HG02970 (cell line): Measurements from ENCODE around the gene ARMC9.
"Not testable (repeated sequence)": the region's sequence is repeated elsewhere in the genome, so short reads cannot be mapped to it uniquely, and the experiment has no call there.

Source experiments
- ATAC-seq: cut with Tn5 transposase; IDR thresholded peaks from one replicate; pipeline ENCODE4 v1.9.1; 2021; ENCODE audit warnings: mild to moderate bottlenecking, moderate library complexity, moderate number of reproducible peaks; ENCODE audit not compliant: unreplicated experiment, low FRiP score

ARMC9 gene

GRCh38 chr2:231182513-231182899, 15.9 kb upstream of the ARMC9 start:
- no peak for ATAC-seq

GRCh38 chr2:231183851-231184250, 14.6 kb upstream of the ARMC9 start:
- ATAC-seq: no peak

- ATAC-seq: no peak
Measured at GRCh38 chr2:231184319-231184718, 14.1 kb upstream of the ARMC9 start.

DNA sequence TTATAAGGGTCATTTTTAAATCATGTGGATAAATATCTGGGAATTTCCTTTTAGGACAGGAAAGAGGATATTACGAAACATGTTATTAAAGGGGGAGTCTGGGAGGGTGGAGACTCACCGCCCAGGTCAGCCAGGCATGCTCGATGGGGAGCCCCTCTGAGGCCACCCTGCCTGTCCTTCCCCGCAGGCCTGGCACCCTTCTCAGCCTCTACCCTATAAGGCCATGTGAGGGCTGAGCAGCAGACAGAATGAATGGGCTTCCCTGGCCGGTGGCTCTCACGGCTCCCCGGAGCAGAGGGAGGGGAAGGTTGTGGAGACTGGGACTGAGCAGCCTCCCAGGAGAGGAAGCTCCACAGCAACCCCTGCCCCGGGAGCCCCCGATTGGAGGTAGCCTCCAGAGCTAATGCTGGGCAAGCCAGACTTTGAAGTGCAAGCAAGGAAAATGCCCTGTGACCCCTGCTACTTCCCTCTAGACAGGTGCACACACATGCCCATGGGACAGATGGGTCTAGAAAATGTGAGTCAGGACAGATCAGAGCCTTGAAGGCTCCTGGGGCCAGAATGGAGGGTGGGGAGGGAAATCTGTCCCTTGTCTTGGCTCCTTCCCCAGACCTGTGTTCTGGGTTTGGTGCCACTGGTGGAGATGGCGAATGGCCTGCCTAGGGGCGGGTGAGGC, 13.2 kb upstream of the ARMC9 start:
- ATAC-seq: no peak

- ATAC-seq: no peak
Measured at GRCh38 chr2:231185886-231186285, 12.5 kb upstream of the ARMC9 start.

DNA sequence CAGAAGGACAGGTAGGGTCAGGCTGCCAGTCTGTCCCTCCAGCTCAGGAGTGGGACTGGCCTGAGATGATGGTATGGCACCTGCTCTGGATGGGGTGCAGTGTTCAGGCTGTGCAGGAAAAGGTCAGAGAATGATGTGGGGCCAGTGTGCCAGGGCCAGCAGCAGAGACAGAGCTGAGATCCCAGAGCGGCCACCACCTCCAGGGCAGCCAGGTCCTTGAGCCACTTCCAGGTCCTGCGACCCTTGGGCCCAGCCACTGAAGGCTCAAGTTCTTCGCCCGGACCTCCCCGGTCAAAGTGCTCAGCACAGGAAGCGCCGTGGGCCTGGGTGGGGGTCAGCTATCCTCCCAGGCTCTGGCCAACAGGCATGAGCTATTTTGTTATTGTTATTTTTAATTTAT, 12.1 kb upstream of the ARMC9 start:
- no peak for ATAC-seq

GRCh38 chr2:231187736-231188505, 10.5 kb upstream of the ARMC9 start:
- no peak for ATAC-seq

GRCh38 chr2:231188506-231189170, 9.8 kb upstream of the ARMC9 start:
- ATAC-seq: no peak

DNA sequence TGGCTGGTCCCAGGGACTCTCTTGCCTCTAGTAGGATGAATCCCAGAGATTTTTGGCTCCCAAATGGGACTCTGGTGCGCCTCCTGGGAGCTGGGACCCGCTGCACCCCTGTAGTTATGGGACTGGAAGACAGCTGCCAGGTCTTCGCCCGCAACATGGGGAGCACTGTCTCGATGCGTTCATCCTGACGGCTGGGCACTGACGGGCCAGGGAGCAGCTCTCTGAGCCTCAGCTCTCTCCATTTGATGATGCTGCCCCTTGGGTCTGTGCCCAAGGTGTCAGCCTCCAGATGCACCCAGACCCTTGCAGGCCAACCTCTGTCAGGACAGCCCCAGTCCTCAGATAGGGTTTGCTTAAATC, 9.3 kb upstream of the ARMC9 start:
- ATAC-seq: no peak

DNA sequence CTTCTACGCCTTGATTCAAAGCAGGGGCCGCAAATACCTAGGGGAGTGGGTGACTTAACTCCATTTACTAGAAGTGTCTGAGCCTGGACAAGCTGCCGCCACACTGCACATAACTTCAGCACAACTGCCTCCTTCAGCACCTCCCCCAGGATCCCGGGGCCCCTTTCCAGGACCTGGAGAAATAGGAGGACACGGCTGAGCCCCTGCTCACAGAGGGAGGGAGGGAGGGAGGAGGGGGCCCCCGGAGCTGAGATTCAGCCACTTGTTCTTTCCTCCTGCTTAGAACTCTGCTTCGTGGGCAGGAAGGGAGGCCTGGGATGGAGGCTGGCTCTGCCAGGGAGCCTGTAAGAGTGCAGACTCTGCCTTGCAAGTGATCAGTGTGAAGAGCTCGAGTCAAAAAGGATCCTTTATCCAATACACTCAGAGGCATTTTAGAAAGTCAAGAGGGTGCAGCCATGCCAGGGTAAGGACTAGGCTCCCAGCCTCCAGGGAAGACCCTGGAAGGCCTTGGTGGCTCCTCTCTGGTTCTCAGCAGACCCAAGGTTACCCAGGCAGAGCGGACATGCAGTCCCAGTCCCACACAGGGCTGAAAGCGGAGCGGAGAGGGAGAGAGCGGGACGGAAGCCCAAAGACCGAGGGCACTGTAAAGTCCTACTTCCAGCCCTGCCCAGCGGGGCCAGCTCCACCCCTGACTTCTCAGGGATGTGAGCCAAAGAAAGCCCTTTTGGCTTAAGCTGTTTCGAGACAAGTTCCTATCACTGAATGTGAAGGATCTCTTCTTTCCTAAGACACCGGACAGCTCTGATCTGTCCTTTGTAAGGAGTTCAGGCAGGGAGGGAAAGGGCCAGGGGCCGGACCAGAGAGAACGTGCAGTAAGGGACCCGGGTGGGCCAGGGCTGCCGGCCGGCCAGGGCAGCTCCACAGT, 8.6 kb upstream of the ARMC9 start:
- ATAC-seq: no peak

DNA sequence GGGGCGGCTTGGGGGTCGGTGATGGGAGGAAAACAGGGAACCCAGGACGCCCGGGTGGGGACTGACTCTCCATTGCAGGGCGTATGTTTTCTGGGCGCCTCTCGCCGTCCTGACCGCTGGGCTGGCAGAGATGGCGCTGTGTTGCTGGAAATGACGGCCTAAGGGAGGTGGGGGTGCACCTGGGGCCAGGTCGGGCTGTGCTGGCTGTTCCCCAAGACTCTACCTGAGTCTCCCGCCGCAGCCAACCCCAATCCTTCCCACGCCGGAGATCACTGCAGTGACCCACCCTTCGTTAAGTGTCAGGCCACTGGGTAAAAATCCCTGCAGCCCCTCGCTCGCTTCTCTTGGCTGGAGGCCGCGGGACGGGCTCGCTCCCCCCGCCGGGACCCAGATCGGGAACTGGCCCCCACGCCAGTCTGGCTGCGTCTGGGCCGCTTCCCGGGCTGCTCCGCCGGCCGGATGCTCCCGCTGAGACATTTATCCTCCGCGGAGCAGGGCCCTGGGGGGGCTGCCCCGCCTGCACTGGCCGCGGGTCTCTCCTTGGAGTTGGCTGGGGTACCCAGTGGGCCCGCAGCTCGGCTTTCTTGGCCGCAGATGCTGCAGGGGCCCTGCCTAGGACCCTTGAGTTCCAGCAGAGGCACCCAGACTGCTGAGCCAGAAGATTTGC, 7.8 kb upstream of the ARMC9 start:
- no peak for ATAC-seq

- no peak for ATAC-seq
Measured at GRCh38 chr2:231191896-231192872, 6.2 kb upstream of the ARMC9 start.

DNA sequence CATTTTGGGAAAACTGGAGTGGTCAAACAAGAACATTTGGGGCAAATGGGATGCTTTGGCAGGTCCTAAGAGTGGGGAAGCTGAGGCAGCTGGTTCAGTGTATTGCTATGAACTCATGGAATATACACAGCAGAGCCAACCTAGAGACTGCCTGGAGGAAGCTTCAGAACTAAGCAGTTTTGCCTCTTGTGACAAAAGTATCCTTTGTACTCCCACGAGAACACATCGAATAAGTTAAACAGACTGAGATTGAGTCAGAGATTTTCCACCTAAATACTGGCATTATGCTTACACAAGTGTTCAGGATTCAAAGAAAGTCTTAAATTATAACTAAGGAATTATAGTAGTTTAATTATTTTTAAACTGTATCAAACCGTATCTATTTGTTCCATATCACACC, 5.2 kb upstream of the ARMC9 start:
- no peak for ATAC-seq

DNA sequence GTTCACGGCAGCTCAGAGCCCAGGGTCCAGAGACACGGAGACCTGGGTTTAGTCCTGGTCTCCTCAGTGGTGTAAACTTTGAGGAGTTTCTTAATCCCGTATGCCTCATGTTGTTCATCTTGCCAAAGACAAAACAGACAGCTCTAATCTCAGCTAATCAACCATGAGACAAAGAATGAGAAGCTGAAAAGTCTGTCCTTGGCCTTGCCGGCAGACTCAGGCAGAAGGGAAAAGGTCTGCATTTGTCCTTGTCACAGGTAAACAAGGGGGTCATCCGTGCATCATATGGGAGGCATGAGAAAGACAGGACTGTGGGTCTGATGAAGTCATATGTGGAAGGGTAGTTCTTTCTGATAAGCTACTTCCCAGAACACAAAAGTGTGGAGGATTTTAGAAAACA, 1.8 kb upstream of the ARMC9 start:
- no peak for ATAC-seq

- not testable (repeated sequence) for ATAC-seq
Measured at GRCh38 chr2:231197196-231197595, 1.2 kb upstream of the ARMC9 start.

GRCh38 chr2:231197706-231198290, 633 bp upstream of the ARMC9 start:
- no peak for ATAC-seq

DNA sequence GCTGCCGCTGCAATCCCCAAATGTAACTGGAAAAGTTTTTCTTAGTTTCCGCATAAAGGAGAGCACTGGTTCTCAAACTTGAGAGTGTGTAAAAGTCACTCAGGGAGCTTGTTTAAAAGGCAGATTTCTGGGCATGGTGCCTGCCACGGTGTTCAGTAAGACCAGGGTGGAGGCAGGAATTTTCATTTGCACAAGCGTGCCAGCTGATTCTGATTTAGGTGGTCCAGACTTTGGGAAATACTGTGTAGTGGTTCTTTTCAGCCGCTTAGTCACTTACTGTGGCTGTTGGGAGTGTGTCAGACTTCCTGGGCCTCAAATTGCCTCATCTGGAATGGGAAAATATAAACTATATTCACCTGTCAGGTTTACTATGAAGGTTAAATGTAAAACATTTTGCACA, 788 bp downstream of the ARMC9 start:
- ATAC-seq: no peak

GRCh38 chr2:231200805-231201474, 2.5 kb downstream of the ARMC9 start:
- no peak for ATAC-seq
